ENCODE data around the gene ERCC1.

Gene ERCC1

GRCh38 chr19:45405435-45406225 lies 18.1 kb downstream of the ERCC1 start:
- DNase-seq (ENCODE audit: low read depth in 2 of 2) = peak; percentile 60 to 67

GRCh38 chr19:45404557-45405434 lies 18.9 kb downstream of the ERCC1 start, which contains the start of gene PPP1R13L:
Gene PPP1R13L (minus strand): TSS chr19:45405069. CDS start chr19:45398318, 6,751 bp downstream.
- no peak for DNase-seq (ENCODE audit: low read depth in 2 of 2)

- DNase-seq (ENCODE audit: low read depth in 2 of 2) = no peak
These were observed 19.7 kb downstream of the ERCC1 start for GRCh38 chr19:45403781-45404556.

- DNase-seq (ENCODE audit: low read depth in 2 of 2) = no peak
These were observed 20.4 kb downstream of the ERCC1 start for GRCh38 chr19:45403272-45403671.

DNA sequence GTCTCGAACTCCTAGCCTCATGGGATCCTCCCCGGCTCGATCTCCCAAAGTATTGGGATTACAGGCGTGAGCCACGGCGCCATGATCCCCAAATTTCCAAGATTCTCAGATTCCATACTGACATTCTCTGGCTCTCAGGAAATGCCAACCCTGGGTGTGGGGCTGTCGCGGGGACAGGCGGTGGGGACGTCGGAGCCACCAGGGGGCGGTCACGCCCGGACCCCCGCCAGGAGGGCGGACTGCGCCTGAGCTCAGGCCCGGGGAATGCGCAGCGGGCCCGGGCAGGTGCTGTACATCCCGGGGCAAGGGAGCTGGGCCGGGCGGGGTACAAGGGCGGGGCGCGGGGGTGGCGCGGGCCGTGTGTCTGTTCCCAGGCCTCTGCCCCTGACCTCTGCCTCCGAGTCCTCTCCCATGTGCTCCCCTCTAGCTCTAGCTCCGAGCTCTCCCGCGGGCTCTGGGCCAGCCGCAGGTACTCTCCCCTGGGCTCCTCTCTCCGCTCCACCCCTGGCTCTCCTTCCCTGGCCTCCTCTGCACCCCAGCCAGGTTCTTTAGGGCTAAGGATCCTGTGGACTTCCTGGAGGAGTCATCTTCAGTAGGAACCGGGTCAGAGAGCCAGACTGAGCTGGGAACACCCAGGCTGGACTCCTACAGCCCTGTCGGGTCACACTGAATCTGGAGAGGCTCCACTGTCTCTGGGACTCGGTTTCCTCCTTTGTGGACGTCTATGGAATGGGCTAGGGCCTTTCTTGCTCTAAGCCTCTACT lies 21.2 kb downstream of the ERCC1 start:
- DNase-seq (ENCODE audit: low read depth in 2 of 2) = no peak

GRCh38 chr19:45401815-45402214 lies 21.9 kb downstream of the ERCC1 start:
- DNase-seq (ENCODE audit: low read depth in 2 of 2) = no peak

GRCh38 chr19:45400192-45400591 lies 23.5 kb downstream of the ERCC1 start:
- DNase-seq (ENCODE audit: low read depth in 2 of 2) = no peak

GRCh38 chr19:45395821-45396617 lies 27.7 kb downstream of the ERCC1 start:
- no peak for DNase-seq (ENCODE audit: low read depth in 2 of 2)

GRCh38 chr19:45391871-45392665 lies 31.6 kb downstream of the ERCC1 start:
- no peak for DNase-seq (ENCODE audit: low read depth in 2 of 2)

DNA sequence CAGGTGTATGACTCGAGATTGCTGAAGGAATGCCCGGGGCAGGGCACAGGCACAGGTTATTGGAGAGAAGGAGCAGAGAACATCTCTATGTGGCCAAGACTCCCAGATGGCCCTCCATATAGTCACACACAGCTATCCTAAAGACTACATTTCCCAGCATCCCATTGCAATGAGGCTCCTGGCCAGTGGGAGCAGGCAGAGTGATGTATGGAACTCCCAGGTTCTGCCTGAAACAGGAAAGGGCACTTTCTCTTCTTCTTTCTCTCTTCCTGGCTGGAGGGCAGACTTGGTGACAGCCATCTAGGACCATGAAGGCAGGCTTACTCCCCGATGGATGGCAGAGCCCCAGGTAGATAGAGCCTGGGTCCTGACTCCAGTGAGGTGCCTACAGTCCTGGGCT lies 32.4 kb downstream of the ERCC1 start:
- no peak for DNase-seq (ENCODE audit: low read depth in 2 of 2)

- no peak for DNase-seq (ENCODE audit: low read depth in 2 of 2)
These were observed 38.1 kb downstream of the ERCC1 start for GRCh38 chr19:45385392-45386221.

DNA sequence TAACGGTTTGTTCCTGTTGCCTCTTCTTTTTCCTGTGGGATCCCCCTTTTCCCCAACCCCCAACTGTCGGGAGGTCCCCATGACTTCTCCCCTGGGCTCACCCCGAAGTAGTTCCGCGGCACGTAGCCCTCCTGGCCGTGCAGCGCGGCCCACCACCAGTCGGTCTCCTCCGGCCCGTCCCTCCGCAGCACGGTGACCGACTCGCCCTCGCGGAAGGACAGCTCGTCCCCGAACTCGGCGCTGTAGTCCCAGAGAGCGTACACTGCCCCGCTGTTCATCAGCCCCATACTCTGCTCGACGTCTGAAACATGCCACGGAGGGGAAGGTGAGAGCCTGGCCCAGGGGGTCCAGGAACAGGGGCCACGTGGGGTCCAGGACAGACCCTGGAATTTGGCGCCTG lies 41.3 kb downstream of the ERCC1 start:
- no peak for DNase-seq (ENCODE audit: low read depth in 2 of 2)

DNA sequence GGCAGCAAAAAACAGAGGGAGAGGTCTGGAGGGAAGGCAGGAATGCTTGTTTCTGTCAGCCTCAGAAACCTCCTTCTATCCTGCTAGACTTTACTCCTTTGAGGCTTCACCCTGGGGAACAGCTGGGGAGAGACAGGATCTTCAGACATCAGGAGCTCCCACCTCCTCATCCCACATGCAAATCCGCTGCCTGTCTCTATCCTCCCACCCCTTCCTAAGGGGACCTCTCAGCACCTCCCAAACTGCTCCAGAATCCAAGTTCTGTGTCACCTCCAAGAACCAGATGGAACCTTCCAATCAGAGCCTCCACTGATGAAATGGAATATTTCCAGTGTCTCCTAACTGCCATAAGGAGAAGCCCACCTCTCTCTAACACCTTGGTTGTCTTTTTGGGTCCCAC lies 43.6 kb downstream of the ERCC1 start:
- DNase-seq (ENCODE audit: low read depth in 2 of 2) = no peak

DNA sequence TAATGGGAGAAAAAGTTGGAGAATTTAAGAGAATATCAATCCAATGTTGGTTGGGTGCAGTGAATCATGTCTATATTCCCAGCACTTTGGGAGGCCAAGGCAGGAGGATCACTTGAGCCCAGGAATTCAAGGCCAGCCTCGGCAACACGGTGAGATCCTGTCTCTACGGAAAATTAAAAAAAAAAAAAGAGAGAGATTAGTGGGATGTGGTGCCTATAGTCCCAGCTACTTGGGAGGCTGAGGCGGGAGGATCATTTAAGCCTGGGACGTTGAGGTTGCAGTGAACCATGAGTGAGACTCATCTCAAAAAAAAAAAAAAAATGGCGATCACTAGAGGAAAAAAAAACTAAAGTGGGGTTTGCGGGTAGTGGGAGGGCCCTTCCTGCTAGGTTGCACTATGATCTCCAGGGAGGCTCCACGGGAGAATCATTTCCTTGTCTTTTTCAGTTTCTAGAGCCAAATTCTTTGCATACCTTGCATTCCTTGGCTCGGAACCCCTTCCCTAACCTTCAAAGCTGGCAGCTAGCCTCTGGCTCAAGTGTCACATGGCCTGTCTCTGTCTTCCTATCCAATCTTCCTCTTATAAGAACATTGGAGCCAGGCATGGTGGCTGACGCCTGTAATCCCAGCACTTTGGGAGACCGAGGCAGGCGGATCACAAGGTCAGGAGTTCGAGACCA lies 47.5 kb downstream of the ERCC1 start:
- no peak for DNase-seq (ENCODE audit: low read depth in 2 of 2)

GRCh38 chr19:45370410-45371204 lies 53.1 kb downstream of the ERCC1 start, which contains the start of gene ERCC2:
Gene ERCC2 (minus strand): TSS chr19:45370573. CDS start chr19:45370540, 33 bp downstream.
- DNase-seq (ENCODE audit: low read depth in 2 of 2) = peak; percentile 99

- DNase-seq (ENCODE audit: low read depth in 2 of 2) = no peak
These were observed 54.9 kb downstream of the ERCC1 start for GRCh38 chr19:45368737-45369340.

- no peak for DNase-seq (ENCODE audit: low read depth in 2 of 2)
These were observed 55.6 kb downstream of the ERCC1 start for GRCh38 chr19:45368127-45368526.
